Mesendoderm (in vitro differentiated cells): ENCODE results near the gene ZNF672.

Experiments
- DNase-seq: peaks from one replicate; pipeline ENCODE4 v3.0.0; 2013
- H2AK5ac ChIP-seq: 2 replicates; pipeline ENCODE4 v1.6.1; 2013; ENCODE audit warnings: low read length, inconsistent platforms
- H2BK120ac ChIP-seq: 2 replicates; pipeline ENCODE4 v1.6.1; 2013; ENCODE audit warnings: low read depth, mild to moderate bottlenecking, low read length, moderate library complexity, mixed read lengths
- H2BK15ac ChIP-seq: replicated peaks from 2 replicates; pipeline ENCODE4 v1.6.1; 2013; ENCODE audit warnings: low read depth, mild to moderate bottlenecking, moderate library complexity
- H2BK5ac ChIP-seq: 2 replicates; pipeline ENCODE4 v1.6.1; 2013; ENCODE audit warnings: low read length, inconsistent platforms
- H3K18ac ChIP-seq: 2 replicates; pipeline ENCODE4 v1.6.1; 2013; ENCODE audit warnings: mild to moderate bottlenecking, low read length, mixed read lengths
- H3K23ac ChIP-seq: one replicate; pipeline ENCODE4 v1.6.1; 2013; ENCODE audit warnings: low read length
- H3K27ac ChIP-seq: 2 replicates; pipeline ENCODE4 v1.5.1; 2013; ENCODE audit warnings: low read depth, mild to moderate bottlenecking, inconsistent platforms, low read length, moderate library complexity
- H3K27me3 ChIP-seq: 2 replicates; pipeline ENCODE4 v1.6.1; 2013; ENCODE audit warnings: low read length, control low read depth, mild to moderate bottlenecking, inconsistent platforms; ENCODE audit not compliant: insufficient read depth, poor library complexity
- H3K36me3 ChIP-seq: 2 replicates; pipeline ENCODE4 v1.6.1; 2013; ENCODE audit warnings: low read length, inconsistent platforms; ENCODE audit not compliant: control insufficient read depth, insufficient read depth
- H3K4ac ChIP-seq: one replicate; pipeline ENCODE4 v1.6.1; 2013; ENCODE audit warnings: low read depth, mild to moderate bottlenecking, low read length, moderate library complexity
- H3K4me1 ChIP-seq: 2 replicates; pipeline ENCODE4 v1.6.1; 2013; ENCODE audit warnings: low read depth, low read length, inconsistent platforms; ENCODE audit not compliant: control insufficient read depth
- H3K4me2 ChIP-seq: 2 replicates; pipeline ENCODE4 v1.6.1; 2013; ENCODE audit warnings: low read length
- H3K4me3 ChIP-seq: 2 replicates; pipeline ENCODE4 v1.5.1; 2013; ENCODE audit warnings: mild to moderate bottlenecking, low read length
- H3K56ac ChIP-seq: one replicate; pipeline ENCODE4 v1.6.1; 2013; ENCODE audit warnings: low read length
- H3K79me1 ChIP-seq: 2 replicates; pipeline ENCODE4 v1.6.1; 2013; ENCODE audit warnings: low read length, inconsistent platforms
- H3K79me2 ChIP-seq: 2 replicates; pipeline ENCODE4 v1.6.1; 2013; ENCODE audit warnings: mild to moderate bottlenecking, low read length; ENCODE audit not compliant: control insufficient read depth, insufficient read depth
- H3K9ac ChIP-seq: 2 replicates; pipeline ENCODE4 v1.6.1; 2013; ENCODE audit warnings: low read length, inconsistent platforms
- H4K5ac ChIP-seq: one replicate; pipeline ENCODE4 v1.6.1; 2013; ENCODE audit warnings: low read length
- H4K8ac ChIP-seq: one replicate; pipeline ENCODE4 v1.6.1; 2013; ENCODE audit warnings: low read depth, mild to moderate bottlenecking, control low read depth, low read length, moderate library complexity
- WGBS: extraction: QIAGEN DNeasy Blood & Tissue Kit; methylation state at CpG from one replicate; pipeline ENCODE4 v1.1.7; 2013; ENCODE audit warnings: low lambda C conversion rate, missing lambda C conversion rate; ENCODE audit not compliant: insufficient coverage; ENCODE audit errors: extremely low coverage; 5-methylcytosine and 5-hydroxymethylcytosine counted together

The ZNF672 gene

DNA sequence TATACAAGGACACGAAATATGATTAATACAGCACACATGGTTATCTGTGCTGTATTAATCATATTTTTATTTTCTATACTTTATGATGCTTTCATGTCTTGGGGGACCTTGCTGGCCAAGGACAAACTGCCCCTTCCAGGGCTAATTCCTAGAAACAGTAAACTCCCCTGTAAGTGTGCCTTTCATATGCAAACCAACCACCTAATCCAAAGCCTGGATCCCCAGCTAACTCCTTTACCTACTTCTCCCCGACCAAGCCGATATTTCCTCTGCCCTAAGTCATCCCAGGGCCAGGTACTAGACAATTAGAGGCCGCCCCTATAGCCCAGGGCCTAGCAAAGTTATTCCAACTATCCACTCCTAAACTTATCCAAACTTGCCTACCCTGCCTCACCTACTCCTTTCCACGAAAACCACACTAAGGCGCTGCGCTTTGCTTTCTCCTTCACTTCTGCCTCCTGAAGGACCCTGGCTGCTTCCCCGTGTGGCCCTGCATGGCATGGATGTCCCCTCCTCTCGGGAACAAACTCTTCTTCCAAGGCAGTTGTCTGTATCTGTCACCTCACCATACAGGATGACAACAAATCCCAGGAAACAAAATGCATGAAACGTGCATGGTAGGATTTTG lies 22.5 kb upstream of the ZNF672 start:
- H3K79me1 ChIP-seq, result peaks cover 12% of the 10 kb centered on the region
- no CpG with 5 or more reads among the region's 10 CpGs for WGBS
- no peak overlapping the region for H4K8ac ChIP-seq
- H3K4me3 ChIP-seq, result no peak overlapping the region
- H2BK15ac ChIP-seq, result no peak overlapping the region
- no peak overlapping the region for H2BK5ac ChIP-seq
- H3K4ac ChIP-seq, result no peak overlapping the region
- H3K23ac ChIP-seq, result no peak overlapping the region
- H3K56ac ChIP-seq, result no peak overlapping the region
- no peak overlapping the region for H2AK5ac ChIP-seq
- H3K79me2 ChIP-seq, result peaks cover 6% of the 10 kb centered on the region
- no peaks in the 10 kb centered on the region for H3K27me3 ChIP-seq
- H2BK120ac ChIP-seq, result no peak overlapping the region
- no peak overlapping the region for H4K5ac ChIP-seq
- peaks cover 14% of the 10 kb centered on the region for H3K36me3 ChIP-seq
- H3K27ac ChIP-seq, result no peak overlapping the region
- DNase-seq, result no peak
- no peaks in the 10 kb centered on the region for H3K4me1 ChIP-seq
- H3K4me2 ChIP-seq, result no peak overlapping the region
- no peak overlapping the region for H3K9ac ChIP-seq
- no peak overlapping the region for H3K18ac ChIP-seq

GRCh38 chr1:248816042-248816851 lies 21.8 kb upstream of the ZNF672 start:
- H3K4me2 ChIP-seq, result no peak overlapping the region
- no peak overlapping the region for H2BK5ac ChIP-seq
- H4K8ac ChIP-seq, result no peak overlapping the region
- no peak overlapping the region for H3K23ac ChIP-seq
- no peaks in the 10 kb centered on the region for H3K27me3 ChIP-seq
- WGBS, result no CpG with 5 or more reads among the region's 13 CpGs
- no peak overlapping the region for H3K9ac ChIP-seq
- no peak overlapping the region for H3K18ac ChIP-seq
- no peak overlapping the region for H3K56ac ChIP-seq
- H3K4me3 ChIP-seq, result no peak overlapping the region
- H3K4me1 ChIP-seq, result no peaks in the 10 kb centered on the region
- H4K5ac ChIP-seq, result no peak overlapping the region
- peaks cover 12% of the 10 kb centered on the region for H3K79me1 ChIP-seq
- H3K27ac ChIP-seq, result no peak overlapping the region
- peaks cover 6% of the 10 kb centered on the region for H3K79me2 ChIP-seq
- no peak for DNase-seq
- H3K36me3 ChIP-seq, result peaks cover 11% of the 10 kb centered on the region
- no peak overlapping the region for H2AK5ac ChIP-seq
- H3K4ac ChIP-seq, result no peak overlapping the region
- H2BK120ac ChIP-seq, result no peak overlapping the region
- no peak overlapping the region for H2BK15ac ChIP-seq

DNA sequence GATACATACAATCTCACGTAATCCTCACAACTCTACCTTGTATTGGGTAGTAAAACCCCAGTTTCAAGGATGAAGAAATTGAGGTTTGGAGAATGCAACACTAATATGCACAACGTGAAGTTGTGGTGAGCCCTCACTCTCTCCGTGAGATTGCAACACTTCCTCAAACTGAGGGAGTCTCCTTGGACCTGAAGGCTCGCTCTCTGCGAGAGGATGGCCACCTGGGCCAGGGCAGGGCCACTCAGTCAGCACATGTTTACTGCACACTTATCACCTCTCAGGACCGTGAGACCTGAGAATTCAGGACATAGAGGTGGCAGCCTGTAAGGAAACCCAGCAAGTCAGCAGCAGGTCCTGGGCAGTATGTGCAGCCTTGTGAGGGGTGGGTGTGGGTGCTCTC lies 21.0 kb upstream of the ZNF672 start:
- no peak overlapping the region for H3K9ac ChIP-seq
- no peak overlapping the region for H3K4ac ChIP-seq
- H2BK5ac ChIP-seq, result no peak overlapping the region
- no peak overlapping the region for H3K23ac ChIP-seq
- H3K79me2 ChIP-seq, result peaks cover 11% of the 10 kb centered on the region
- no peak overlapping the region for H2AK5ac ChIP-seq
- no peak overlapping the region for H4K5ac ChIP-seq
- H2BK15ac ChIP-seq, result no peak overlapping the region
- no peak overlapping the region for H3K18ac ChIP-seq
- H3K4me3 ChIP-seq, result no peak overlapping the region
- no CpG with 5 or more reads among the region's 6 CpGs for WGBS
- no peaks in the 10 kb centered on the region for H3K27me3 ChIP-seq
- no peak overlapping the region for H3K27ac ChIP-seq
- no peak overlapping the region for H3K4me2 ChIP-seq
- H3K36me3 ChIP-seq, result peaks cover 11% of the 10 kb centered on the region
- H4K8ac ChIP-seq, result no peak overlapping the region
- H2BK120ac ChIP-seq, result no peak overlapping the region
- no peaks in the 10 kb centered on the region for H3K4me1 ChIP-seq
- peaks cover 18% of the 10 kb centered on the region for H3K79me1 ChIP-seq
- H3K56ac ChIP-seq, result no peak overlapping the region
- DNase-seq, result no peak

- Histone ChIP-seq H3K23ac (no peak overlapping the region), H4K8ac (no peak overlapping the region)
Observed at GRCh38 chr1:248818505-248819374, 19.3 kb upstream of the ZNF672 start.

GRCh38 chr1:248820041-248820585 lies 17.9 kb upstream of the ZNF672 start:
- no peak overlapping the region for H2BK5ac ChIP-seq
- peaks cover 6% of the 10 kb centered on the region for H3K36me3 ChIP-seq
- no peak overlapping the region for H4K8ac ChIP-seq
- H3K79me2 ChIP-seq, result peaks cover 31% of the 10 kb centered on the region
- H4K5ac ChIP-seq, result no peak overlapping the region
- H3K23ac ChIP-seq, result no peak overlapping the region
- H3K18ac ChIP-seq, result no peak overlapping the region
- no peak overlapping the region for H2AK5ac ChIP-seq
- H2BK15ac ChIP-seq, result no peak overlapping the region
- H3K79me1 ChIP-seq, result peaks cover 37% of the 10 kb centered on the region
- DNase-seq, result no peak
- no peak overlapping the region for H3K4me3 ChIP-seq
- H3K4me2 ChIP-seq, result no peak overlapping the region
- H3K27ac ChIP-seq, result no peak overlapping the region
- no peaks in the 10 kb centered on the region for H3K4me1 ChIP-seq
- no peaks in the 10 kb centered on the region for H3K27me3 ChIP-seq
- WGBS, result 100% methylated on average over 1 of the region's 7 CpGs
- H3K56ac ChIP-seq, result no peak overlapping the region
- H3K9ac ChIP-seq, result no peak overlapping the region
- H2BK120ac ChIP-seq, result no peak overlapping the region
- no peak overlapping the region for H3K4ac ChIP-seq

More at GRCh38 chr1:248818505-248819374, 19.3 kb upstream of the ZNF672 start:
- Histone ChIP-seq H3K18ac (no peak overlapping the region), H3K4me1 (no peaks in the 10 kb centered on the region), H2BK5ac (no peak overlapping the region), H3K79me1 (peaks cover 28% of the 10 kb centered on the region), H3K4me2 (no peak overlapping the region), H3K27me3 (no peaks in the 10 kb centered on the region), H3K9ac (no peak overlapping the region), H2AK5ac (no peak overlapping the region), H3K27ac (no peak overlapping the region), H3K79me2 (peaks cover 21% of the 10 kb centered on the region), H2BK120ac (no peak overlapping the region), H4K5ac (no peak overlapping the region), H3K36me3 (peaks cover 7% of the 10 kb centered on the region), H2BK15ac (no peak overlapping the region), H3K4ac (no peak overlapping the region), H3K56ac (no peak overlapping the region), H3K4me3 (no peak overlapping the region)
- DNase-seq, result no peak
- no CpG with 5 or more reads among the region's 5 CpGs for WGBS
